Measurements from ENCODE around the gene ZNF521.

GRCh38 chr18:25234740-25235345 is 117.1 kb downstream of the ZNF521 start:
- no peak for TF ChIP-seq ZNF274 (IDR thresholded peaks at IDR 0.05; ENCODE audit: low read depth, low read length)
- TF ChIP-seq SUZ12 (IDR thresholded peaks at IDR 0.05; ENCODE audit: extremely low read depth, insufficient read depth, insufficient read length) = no peak
